Panc1 (cell line): ENCODE data around the gene YWHAQ.

ENCODE experiments used
- CTCF ChIP-seq: fragments of 450-650 bp; IDR thresholded peaks from 2 replicates; pipeline ENCODE4 v1.5.1; 2017; ENCODE audit warnings: mild to moderate bottlenecking
- REST ChIP-seq, 2 experiments: IDR thresholded peaks; 2 replicates each; pipeline ENCODE4 v1.6.1; 2011 to 2012; ENCODE audit warnings: low read depth in 2 of 2, control low read depth in 1 of 2, low read length in 1 of 2, mild to moderate bottlenecking in 1 of 2, moderate library complexity in 1 of 2; ENCODE audit not compliant: insufficient read depth in 1 of 2

GRCh38 chr2:9657731-9658130, 26.9 kb upstream of the YWHAQ start:
- TF ChIP-seq CTCF, result no peak
- no peak for TF ChIP-seq REST (IDR thresholded peaks at IDR 0.05; ENCODE audit: insufficient read depth in 1 of 2, low read depth in 2 of 2, low read length in 1 of 2)
